Endothelial cell of umbilical vein (primary cell): Measurements from ENCODE around the gene PTPN13. TPM values are rescaled to one million over a fixed set of nuclear protein-coding genes. Genes with fewer than 3 reads are reported as not detected.

ENCODE experiments used
- BruUV-seq: library from RNA; stranded (reverse); fragments of 400-500 nt; replicated peaks from 2 replicates; lab custom pipeline; 2021; lab: Mats Ljungman, UMichigan
- CTCF ChIA-PET: fragments of 300-600, 350-600 bp; sonication (Branson Sonifier 250); formaldehyde crosslinking; loops from one replicate; lab custom pipeline; 2021; ENCODE audit warnings: antibody characterized with exemption, inconsistent platforms; lab: Charles Lee
- POLR2A ChIA-PET: fragments of 300-600, 350-600 bp; sonication (Branson Sonifier 250); formaldehyde crosslinking; loops from one replicate; lab custom pipeline; 2021; ENCODE audit warnings: antibody characterized with exemption, inconsistent platforms; lab: Charles Lee
- DNase-seq: peaks from one replicate; pipeline ENCODE4 v3.0.0-alpha.2; 2011; ENCODE audit warnings: low read depth, low spot score
- FAIRE-seq: peaks from 2 replicates; lab custom pipeline; 2011; peaks lifted over from hg19 to GRCh38; lab: Jason Lieb, UNC
- H2AFZ ChIP-seq: 2 replicates; pipeline ENCODE4 v1.6.0; 2012; ENCODE audit warnings: low read depth, low read length, control low read depth, inconsistent platforms
- H3K27ac ChIP-seq: 2 replicates; pipeline ENCODE4 v1.5.1; 2011; ENCODE audit warnings: low read depth, mild to moderate bottlenecking, control low read depth, low read length, moderate library complexity; ENCODE audit not compliant: insufficient read depth
- H3K27me3 ChIP-seq, 2 experiments: 2 replicates each; pipeline versions ENCODE4 v1.6.0 to v1.6.1; 2011; ENCODE audit warnings: low read length in 2 of 2, mixed read lengths in 1 of 2; ENCODE audit not compliant: control insufficient read depth in 2 of 2, insufficient read depth in 2 of 2
- H3K36me3 ChIP-seq, 2 experiments: 2 replicates in 1 of 2; 3 replicates in 1 of 2; pipeline ENCODE4 v1.5.1; 2011; ENCODE audit warnings: low read length in 2 of 2, mild to moderate bottlenecking in 1 of 2, moderate library complexity in 1 of 2; ENCODE audit not compliant: control insufficient read depth in 2 of 2, insufficient read depth in 2 of 2; ENCODE audit errors: extremely low read depth in 1 of 2
- H3K4me1 ChIP-seq: 3 replicates; pipeline ENCODE4 v1.5.1; 2011; ENCODE audit warnings: mild to moderate bottlenecking, low read length; ENCODE audit not compliant: control insufficient read depth, insufficient read depth; ENCODE audit errors: extremely low read depth
- H3K4me2 ChIP-seq: 2 replicates; pipeline ENCODE4 v1.6.1; 2011; ENCODE audit warnings: low read length, control low read depth, mixed read lengths; ENCODE audit not compliant: insufficient read depth
- H3K4me3 ChIP-seq, 3 experiments: fragments of 200-600 bp in 1 of 3; sonication (generic), shearing (Covaris generic) in 1 of 3; replicated peaks in 1 of 3; 2 replicates each; pipeline ENCODE4 v1.5.1; 2011 to 2016; ENCODE audit warnings: control low read depth in 3 of 3, low read length in 3 of 3, mild to moderate bottlenecking in 2 of 3, inconsistent platforms in 1 of 3, low read depth in 1 of 3, moderate library complexity in 1 of 3; ENCODE audit not compliant: insufficient read depth in 1 of 3
- H3K79me2 ChIP-seq: 2 replicates; pipeline ENCODE4 v1.6.0; 2012; ENCODE audit warnings: low read length, inconsistent platforms; ENCODE audit not compliant: control insufficient read depth, insufficient read depth
- H3K9ac ChIP-seq: replicated peaks from 2 replicates; pipeline ENCODE3; 2011; ENCODE audit warnings: low read length, control low read depth; ENCODE audit not compliant: insufficient read depth; ENCODE audit errors: extremely low read depth
- H3K9me1 ChIP-seq: replicated peaks from 3 replicates; pipeline ENCODE4 v1.6.0; 2011; ENCODE audit warnings: mild to moderate bottlenecking, low read length; ENCODE audit not compliant: control insufficient read depth, insufficient read depth; ENCODE audit errors: extremely low read depth
- H3K9me3 ChIP-seq: replicated peaks from 2 replicates; pipeline ENCODE4 v1.5.1; 2012; ENCODE audit warnings: low read length, inconsistent platforms; ENCODE audit not compliant: control insufficient read depth, insufficient read depth
- H4K20me1 ChIP-seq: replicated peaks from 2 replicates; pipeline ENCODE3; 2011; ENCODE audit warnings: mild to moderate bottlenecking, low read length; ENCODE audit not compliant: control insufficient read depth, insufficient read depth; ENCODE audit errors: extremely low read depth
- CTCF ChIP-seq, 2 donors: IDR thresholded peaks; 1 replicate in 1 of 2; 2 replicates in 1 of 2; pipeline ENCODE4 v1.5.1; 2011; ENCODE audit warnings: low read length in 2 of 2, mild to moderate bottlenecking in 2 of 2, moderate library complexity in 2 of 2, control low read depth in 1 of 2, inconsistent platforms in 1 of 2, low read depth in 1 of 2; ENCODE audit not compliant: insufficient read depth in 1 of 2; ENCODE audit errors: extremely low read depth in 1 of 2
- EZH2 ChIP-seq: IDR thresholded peaks from 2 replicates; pipeline ENCODE4 v1.6.1; 2012; ENCODE audit warnings: borderline replicate concordance, low read depth, mild to moderate bottlenecking, moderate library complexity, low read length, inconsistent platforms; ENCODE audit not compliant: severe bottlenecking
- FOS ChIP-seq: IDR thresholded peaks from 2 replicates; pipeline ENCODE4 v1.6.1; 2011; ENCODE audit warnings: mild to moderate bottlenecking, low read length, moderate library complexity, borderline replicate concordance; ENCODE audit not compliant: insufficient read depth
- GATA2 ChIP-seq: IDR thresholded peaks from 2 replicates; pipeline ENCODE4 v1.7.0; 2011; ENCODE audit warnings: low read depth, mild to moderate bottlenecking, moderate library complexity, mixed read lengths, low read length; ENCODE audit not compliant: insufficient read length, insufficient read depth
- JUN ChIP-seq: IDR thresholded peaks from 2 replicates; pipeline ENCODE4 v1.6.1; 2011; ENCODE audit warnings: borderline replicate concordance, low read depth; ENCODE audit not compliant: insufficient read length, insufficient read depth
- MYC ChIP-seq: IDR thresholded peaks from one replicate; pipeline ENCODE4 v1.6.1; 2011; ENCODE audit warnings: mild to moderate bottlenecking, low read depth, low read length
- POLR2A ChIP-seq: IDR thresholded peaks from 2 replicates; pipeline ENCODE4 v1.6.1; 2012; ENCODE audit warnings: low read depth, mild to moderate bottlenecking, control low read depth, low read length
- POLR2AphosphoS5 ChIP-seq: IDR thresholded peaks from 2 replicates; pipeline ENCODE4 v1.6.1; 2012; ENCODE audit warnings: low read depth, mild to moderate bottlenecking, control low read depth, low read length, moderate library complexity; ENCODE audit not compliant: insufficient read depth
- dilution Hi-C: fragments of 300-500 bp; cut with MboI; formaldehyde crosslinking; loops from one replicate; pipeline ENCODE4 v1.15.0; 2019; ENCODE audit warnings: low sequenced_read_pairs; ENCODE audit not compliant: extremely low pct_ligation_motif_present
- intact Hi-C: fragments of 100-400 bp; cut with micrococcal nuclease; formaldehyde crosslinking; loops from one replicate; pipeline ENCODE4 v1.10.0; 2022
- polyA plus RNA-seq, 4 experiments: library from polyadenylated mRNA; depleted of rRNA in 3 of 4; stranded (reverse) in 3 of 4; unstranded in 1 of 4; fragments of >200 nt; gene quantifications; 2 replicates each; pipeline versions ENCODE4 v1.2.1 to v1.2.3, GENCODE V29; 2011 to 2012; ENCODE audit warnings: missing spikeins in 1 of 4
- total RNA-seq: library from RNA; stranded (reverse); gene quantifications from 2 replicates; pipeline ENCODE4 v1.2.3, GENCODE V29; 2021
- TF ChIP-seq, protein P1 (sequence below): IDR thresholded peaks from 2 replicates; pipeline ENCODE4 v1.6.1; 2011; ENCODE audit not compliant: insufficient read depth, insufficient read length

The PTPN13 gene
- total and polyA plus RNA-seq, 2 donors (not counting 3 experiments of a cell fraction or from before 2014, with no cell fraction given), result 0.69 to 2.9 TPM

- no peaks in the 10 kb centered on the region for H3K9me1 ChIP-seq
- no peaks in the 10 kb centered on the region for H3K9me3 ChIP-seq
- peaks cover 3% of the 10 kb centered on the region in 2 experiments for H3K27me3 ChIP-seq
- H3K4me2 ChIP-seq, result no peak overlapping the region
- POLR2A ChIA-PET, result no interaction called here
- TF ChIP-seq EZH2 (no peak), POLR2A (no peak), POLR2AphosphoS5 (no peak), JUN (no peak), CTCF (IDR thresholded peaks at IDR 0.05; ENCODE audit: extremely low read depth in 1 of 2, insufficient read depth in 1 of 2, low read depth in 1 of 2, low read length in 2 of 2) (no peak), FOS (no peak), GATA2 (no peak), MYC (no peak)
- TF ChIP-seq, protein P1, sequence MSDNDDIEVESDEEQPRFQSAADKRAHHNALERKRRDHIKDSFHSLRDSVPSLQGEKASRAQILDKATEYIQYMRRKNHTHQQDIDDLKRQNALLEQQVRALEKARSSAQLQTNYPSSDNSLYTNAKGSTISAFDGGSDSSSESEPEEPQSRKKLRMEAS, result no peak
- H2AFZ ChIP-seq, result no peak overlapping the region
- dilution Hi-C loops, result no loop called here
- no peaks in the 10 kb centered on the region for H4K20me1 ChIP-seq
- CTCF ChIA-PET, result interaction anchor here (0.9 to 1.3 kb wide), 5 partner anchors 36 to 318 kb away, joined by 3 read pairs; no protein-coding TSS in a partner anchor
- no peak overlapping the region for H3K27ac ChIP-seq
- no TSS peak for BruUV-seq
- no peaks in the 10 kb centered on the region for H3K36me3 ChIP-seq
- intact Hi-C loops, result no loop called here
- DNase-seq (no peak), FAIRE-seq (no peak)
- H3K4me1 ChIP-seq, result no peaks in the 10 kb centered on the region
- no peak overlapping the region for H3K4me3 ChIP-seq
- no peak overlapping the region for H3K9ac ChIP-seq
- no peaks in the 10 kb centered on the region for H3K79me2 ChIP-seq
Measured at GRCh38 chr4:86586626-86587380, 7.3 kb upstream of the PTPN13 start.
